HEK293 (cell line): ENCODE measurements around the gene C11orf54.

Experiments used
- HOXA7 ChIP-seq: sonication (generic); formaldehyde crosslinking; IDR thresholded peaks from 2 replicates; pipeline ENCODE4 v1.8.1; 2022; ENCODE audit warnings: missing genetic modification reagents, borderline replicate concordance
- HOXD13 ChIP-seq: sonication (generic); formaldehyde crosslinking; IDR thresholded peaks from 2 replicates; pipeline ENCODE4 v1.8.0; 2022; ENCODE audit warnings: missing genetic modification reagents, borderline replicate concordance
- TF ChIP-seq, protein P1 (sequence below): fragments of 450-650 bp; formaldehyde crosslinking; IDR thresholded peaks from 2 replicates; pipeline ENCODE4 v1.5.1; 2016; ENCODE audit warnings: missing biosample characterization, missing genetic modification characterization

DNA sequence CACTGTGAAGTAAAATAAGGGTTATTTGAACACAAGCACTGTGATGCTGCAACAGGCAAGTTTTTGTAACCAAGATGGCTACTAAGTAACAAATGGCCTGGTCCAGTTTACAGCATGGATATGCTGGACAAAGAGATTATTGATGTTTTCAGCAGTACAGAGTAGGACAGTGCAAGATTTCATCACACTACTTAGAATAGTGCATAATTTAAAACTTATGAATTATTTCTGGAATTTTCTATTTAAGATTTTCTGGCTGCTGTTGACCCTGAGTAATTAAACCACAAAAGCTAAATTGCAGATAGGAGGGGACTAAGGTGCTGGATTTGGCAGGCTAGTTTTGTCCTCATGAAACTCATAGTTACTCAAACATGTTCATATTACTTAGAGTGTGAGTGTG, 46.9 kb upstream of the C11orf54 start:
- TF ChIP-seq HOXA7 (CRISPR knock-in tag) (no peak), HOXD13 (CRISPR knock-in tag) (no peak)
- TF ChIP-seq, protein P1, sequence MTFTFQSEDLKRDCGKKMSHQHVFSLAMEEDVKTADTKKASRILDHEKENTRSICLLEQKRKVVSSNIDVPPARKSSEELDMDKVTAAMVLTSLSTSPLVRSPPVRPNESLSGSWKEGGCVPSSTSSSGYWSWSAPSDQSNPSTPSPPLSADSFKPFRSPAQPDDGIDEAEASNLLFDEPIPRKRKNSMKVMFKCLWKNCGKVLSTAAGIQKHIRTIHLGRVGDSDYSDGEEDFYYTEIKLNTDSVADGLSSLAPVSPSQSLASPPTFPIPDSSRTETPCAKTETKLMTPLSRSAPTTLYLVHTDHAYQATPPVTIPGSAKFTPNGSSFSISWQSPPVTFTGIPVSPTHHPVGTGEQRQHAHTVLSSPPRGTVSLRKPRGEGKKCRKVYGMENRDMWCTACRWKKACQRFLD: no peak
